DMS 273 (cell line): ENCODE data around the gene SPAG17.

Experiments used
- DNase-seq: peaks from one replicate; lab custom pipeline; 2025; ENCODE audit not compliant: unreplicated experiment; lab: John Stamatoyannopoulos, UW

Gene SPAG17

DNA sequence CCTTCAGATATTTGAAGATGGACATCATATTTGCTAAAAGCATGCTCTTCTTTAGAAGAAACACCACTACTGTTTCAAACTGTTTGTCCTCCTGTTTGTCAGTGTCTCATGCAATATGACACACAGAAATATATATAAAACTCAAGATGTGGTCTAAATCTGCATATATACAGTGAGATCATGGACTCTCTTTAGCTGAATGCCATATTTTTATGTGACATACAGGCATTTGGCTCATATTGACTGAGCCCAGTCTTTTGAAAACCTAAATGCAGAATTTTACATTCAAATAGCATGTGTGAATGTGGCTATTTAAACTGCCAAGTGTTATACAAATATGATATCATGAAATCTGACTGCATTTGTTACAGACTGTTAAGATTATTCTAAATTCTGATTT, 274.0 kb downstream of the SPAG17 start:
- DNase-seq: no peak

DNA sequence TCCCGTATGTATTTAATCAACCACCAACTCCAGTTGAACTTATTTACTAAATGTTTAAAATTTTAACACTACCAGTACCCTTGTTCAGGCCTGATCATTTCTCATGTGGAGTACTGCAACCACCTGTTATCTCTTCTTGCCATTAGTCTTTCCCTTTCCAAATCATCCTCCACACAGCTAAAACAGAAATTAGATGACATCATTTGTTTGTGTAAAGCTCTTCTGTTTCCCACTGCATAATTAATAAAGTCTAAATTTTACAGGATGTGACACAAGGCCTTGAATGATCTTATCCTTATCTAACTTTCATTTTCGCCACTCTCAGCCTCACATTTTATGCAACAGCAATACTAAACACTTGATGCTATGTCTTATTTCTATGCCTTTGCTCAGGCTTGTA, 280.0 kb downstream of the SPAG17 start:
- DNase-seq: no peak

DNA sequence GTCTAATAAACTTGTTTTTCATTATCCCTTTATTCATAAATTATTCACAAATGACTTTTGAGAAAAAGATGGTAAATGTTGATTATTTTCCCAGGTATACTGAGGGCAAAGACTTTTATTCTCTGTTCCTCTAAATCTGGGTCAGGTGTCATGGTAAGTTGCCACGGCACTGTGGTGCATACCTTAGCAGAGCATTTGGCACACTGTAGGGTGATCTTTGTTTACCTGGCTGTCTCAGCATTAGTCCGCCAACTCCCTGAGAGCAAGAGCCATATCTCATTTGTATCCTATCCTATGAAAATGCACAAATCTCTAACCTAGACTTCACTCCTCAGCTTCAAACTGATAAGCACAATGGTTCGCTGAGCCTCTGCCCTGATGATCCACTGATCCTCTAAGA, 280.5 kb downstream of the SPAG17 start:
- DNase-seq: no peak
